Measurements from ENCODE around the gene BACH2.
"Not testable (repeated sequence)": the region's sequence is repeated elsewhere in the genome, so short reads cannot be mapped to it uniquely, and the experiment has no call there.

Gene BACH2

DNA sequence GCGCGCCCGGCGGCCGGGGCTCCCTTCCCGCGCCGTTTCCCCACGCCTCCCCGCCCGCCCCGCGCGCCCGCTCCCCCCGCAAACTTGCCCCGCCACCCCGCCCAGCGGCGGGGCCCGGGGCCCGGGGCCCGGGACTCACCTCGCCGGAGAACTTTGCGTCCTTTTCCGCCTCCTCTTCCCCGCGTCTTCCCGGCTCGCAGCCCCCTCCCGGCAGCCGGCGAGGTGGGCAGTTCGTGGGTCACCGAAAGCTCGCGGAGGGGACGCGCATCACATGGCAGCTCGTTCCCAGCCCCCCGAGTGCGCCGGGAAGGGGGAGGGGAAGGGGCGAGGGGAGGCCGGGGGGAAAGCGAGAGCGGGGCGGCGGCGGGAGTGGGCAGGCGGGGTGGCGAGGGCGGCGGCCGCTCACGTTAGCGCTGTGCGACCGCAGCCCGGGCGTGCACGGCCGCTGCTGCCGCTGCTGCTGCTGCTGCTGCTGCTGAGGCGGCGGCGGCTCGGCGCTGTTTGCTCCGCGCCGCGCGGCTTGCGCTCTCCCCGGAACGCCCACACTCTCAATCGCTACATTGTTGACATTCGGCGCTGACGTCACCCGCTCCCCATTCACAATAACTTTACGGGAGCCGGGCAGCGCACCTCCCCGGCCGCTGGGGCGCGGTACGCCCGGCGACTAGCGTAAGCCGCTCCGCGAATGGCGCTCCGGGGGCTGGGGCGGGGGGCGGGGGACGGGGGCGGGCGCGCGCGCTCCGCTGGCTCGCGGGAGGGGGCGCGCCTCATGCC, at the start of gene BACH2:
Gene BACH2, minus strand, starts transcription at position 503 of the 774 bp plus-strand sequence. CDS start 287,999 bp downstream, outside the sequence.
- peak; percentile 96 for DNase-seq (ENCODE audit: low read depth)

DNA sequence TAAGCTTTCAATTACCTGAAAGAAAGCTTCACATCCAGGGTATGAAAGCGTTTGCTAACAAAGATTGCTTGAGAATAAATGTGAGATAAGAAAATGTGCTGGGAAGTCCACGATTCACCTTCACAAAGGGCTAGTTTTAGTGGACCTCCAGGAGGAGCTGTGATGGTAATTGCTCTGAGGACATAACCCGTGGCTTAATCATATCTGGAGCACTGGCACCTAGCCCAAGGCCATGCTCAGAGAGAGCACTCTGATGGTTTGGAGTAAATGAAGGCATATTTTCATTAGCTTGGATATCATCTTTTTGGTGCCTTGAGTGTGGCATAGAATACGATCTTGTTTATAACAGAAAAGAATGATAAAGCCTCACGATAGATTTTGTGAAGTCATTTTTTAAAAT, 46.9 kb upstream of the BACH2 start:
- DNase-seq (ENCODE audit: low read depth), result no peak

DNA sequence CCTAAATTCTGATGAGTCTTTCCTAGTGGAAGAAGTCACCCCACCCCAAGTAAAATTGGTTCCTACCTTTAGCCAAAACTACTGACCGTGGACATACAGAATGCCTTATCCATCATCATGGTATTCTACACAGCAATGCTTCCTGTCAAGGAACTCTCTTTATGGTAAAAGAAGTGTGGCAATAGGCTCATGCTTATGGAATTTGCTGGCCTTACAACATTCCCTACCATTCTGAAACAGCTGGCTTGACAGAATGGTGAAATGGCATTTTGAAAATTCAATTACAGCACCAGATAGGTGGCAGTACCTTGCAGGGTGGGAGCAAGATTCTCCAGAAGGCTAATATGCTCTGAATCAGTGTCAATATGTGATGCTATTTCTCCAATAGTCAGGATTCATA, 41.8 kb upstream of the BACH2 start:
- DNase-seq (ENCODE audit: low read depth), result no peak

DNA sequence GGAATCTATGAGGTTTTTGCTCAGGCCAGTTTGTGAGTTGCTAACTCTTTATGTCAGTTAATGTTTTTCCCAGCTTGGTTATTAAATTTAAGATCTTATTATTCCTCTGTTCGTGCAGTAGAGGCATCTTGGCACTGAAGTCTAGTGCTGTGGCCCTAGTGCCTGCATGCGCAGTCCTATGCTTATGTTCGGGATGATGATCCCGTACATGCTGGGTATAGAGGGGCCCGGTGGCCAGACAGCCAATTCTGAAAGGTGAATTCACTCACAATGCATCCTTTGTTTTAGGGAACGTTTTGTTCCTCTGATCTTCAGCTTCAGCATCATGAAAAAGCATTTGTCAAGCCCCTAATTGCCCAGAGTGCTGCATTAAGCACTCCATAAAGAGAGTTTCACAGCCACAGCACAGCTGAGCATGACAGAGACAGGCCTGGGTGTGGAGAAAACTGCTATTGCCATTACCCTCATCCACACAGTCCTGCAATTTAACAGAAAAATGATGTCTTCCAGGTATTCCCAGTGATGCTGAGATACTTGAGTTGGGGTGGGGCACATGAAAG, 39.8 kb upstream of the BACH2 start:
- DNase-seq (ENCODE audit: low read depth), result no peak

DNA sequence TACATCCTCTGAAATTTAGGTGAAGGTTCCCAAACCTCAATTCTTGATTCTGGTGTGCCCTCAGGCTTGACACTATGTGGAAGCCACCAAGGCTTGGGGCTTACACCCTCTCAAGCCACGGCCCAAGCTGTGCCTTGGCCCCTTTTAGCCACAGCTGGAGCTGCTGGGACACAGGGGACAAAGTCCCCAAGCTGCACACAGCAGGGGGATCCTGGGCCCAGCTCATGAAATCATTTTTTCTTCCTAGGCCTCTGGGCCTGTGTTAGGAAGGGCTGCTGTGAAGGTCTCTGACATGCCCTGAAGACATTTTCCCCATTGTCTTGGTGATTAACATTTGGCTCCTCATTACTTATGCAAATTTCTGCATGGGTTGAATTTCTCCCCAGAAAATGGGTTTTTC, 37.3 kb upstream of the BACH2 start:
- no peak for DNase-seq (ENCODE audit: low read depth)

DNA sequence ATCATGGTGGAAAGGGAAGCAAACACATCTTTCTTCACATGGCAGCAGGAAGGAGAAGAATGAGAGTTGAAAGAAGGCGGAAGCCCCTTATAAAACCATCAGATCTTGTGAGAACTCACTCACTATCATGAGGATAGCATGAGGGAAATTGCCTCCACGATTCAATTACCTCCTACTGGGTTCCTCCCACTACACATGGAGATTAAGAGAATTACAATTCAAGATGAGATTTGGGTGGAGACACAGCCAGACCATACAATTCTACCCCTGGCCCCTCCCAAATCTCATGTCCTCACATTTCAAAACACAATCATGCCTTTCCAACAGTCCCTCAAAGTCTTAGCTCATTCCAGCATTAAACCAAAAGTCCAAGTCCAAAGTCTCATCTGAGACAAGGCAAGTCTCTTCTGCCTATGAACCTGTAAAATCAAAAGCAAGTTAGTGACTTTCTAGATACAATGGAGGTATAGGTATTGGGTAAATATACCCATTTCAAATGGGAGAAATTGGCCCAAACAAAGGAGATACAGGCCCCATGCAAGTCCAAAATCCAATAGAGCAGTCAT, 36.4 kb upstream of the BACH2 start:
- not testable (repeated sequence) for DNase-seq (ENCODE audit: low read depth)

DNA sequence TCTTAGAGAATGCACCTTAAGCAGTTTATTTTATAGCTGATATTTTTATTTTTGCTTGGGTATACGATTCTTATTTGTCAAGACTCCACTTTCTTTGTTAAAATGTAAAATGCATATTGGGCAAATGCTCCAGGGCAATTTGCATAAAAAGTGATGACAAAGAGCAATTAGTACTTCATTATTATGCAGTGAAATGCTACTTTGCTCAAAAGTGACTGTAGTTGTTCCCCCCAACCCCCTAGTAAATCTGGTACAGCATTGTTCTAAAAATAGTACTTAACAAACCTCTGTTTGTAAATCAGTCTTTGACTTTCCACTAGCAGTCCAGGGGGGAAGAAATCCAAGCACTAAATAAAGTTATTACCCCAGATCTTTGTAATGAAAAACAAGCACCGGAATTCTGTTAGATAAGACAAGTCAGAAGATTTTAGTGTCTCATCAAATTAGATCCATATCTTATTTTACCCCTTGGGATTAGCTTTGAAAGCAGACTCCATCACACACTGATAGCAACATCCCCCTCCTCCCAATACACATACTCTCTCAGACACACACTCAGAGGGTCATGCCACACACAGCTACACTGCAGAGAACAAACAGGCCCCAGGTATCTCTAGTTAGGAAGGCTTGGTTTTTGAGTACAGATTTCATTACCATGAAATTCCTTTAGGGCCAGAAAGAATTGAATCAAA, 32.9 kb upstream of the BACH2 start:
- DNase-seq (ENCODE audit: low read depth), result no peak

DNA sequence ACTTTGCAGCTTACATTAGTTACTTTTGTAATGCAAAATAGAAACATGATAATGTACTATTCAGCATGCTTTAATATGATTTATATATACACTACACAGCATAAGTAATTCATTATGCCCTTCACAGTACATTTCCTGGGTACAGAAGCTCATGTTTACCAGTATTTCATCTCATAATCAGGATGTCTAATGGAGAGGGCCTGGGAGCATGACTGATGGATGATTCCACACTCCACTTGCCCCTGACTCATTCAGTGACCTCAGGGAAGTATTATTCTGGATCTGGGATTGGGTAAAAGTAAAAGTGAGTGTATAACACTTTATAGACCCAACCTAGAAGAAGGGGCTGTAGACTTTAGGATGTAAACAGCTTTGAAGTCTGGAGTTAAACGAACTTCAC, 31.4 kb upstream of the BACH2 start:
- no peak for DNase-seq (ENCODE audit: low read depth)

DNA sequence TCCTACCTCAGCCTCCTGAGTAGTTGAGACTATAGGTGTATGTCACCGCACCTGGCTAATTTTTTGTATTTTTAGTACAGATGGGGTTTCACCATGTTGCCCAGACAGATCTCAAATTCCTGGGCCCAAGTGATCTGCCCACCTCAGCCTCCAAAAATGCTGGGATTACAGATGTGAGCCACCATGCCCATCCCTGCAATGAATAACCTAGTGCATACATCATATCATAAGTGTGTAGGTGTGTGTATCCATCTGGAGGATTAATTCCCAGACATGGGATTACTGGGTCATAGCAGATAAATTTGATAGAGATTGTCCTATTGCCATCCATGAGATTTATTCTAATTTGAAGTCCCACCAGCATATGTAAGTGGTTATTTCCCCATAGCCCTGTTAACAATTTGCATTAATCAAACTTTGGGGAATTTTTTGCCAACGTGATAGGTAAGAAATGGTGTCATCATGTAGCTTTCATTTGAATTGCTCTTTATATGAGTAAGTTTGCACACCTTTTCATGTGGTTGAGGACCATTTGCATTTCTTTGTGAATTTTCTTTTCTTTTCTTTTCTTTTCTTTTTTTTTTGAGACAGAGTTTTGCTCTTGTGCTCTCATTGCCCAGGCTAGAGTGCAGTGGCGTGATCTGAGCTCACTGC, 29.9 kb upstream of the BACH2 start:
- no peak for DNase-seq (ENCODE audit: low read depth)

DNA sequence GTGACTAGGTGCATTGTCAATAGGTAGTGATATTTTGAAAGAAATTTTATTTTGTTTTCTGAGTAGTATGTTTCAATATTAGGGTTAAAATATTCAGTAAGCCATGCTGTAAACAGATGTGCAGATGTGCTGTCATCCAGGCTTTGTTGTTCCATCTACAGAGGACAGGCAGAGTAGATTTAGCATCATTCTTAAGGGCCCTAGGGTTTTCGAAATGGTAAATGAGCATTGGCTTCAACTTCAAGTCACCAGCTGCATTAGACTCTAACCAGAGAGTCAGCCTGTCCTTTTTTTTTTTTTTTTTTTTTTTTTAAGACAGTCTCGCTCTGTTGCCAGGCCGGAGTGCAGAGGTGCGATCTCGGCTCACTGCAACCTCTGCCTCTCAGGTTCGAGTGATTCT, 27.1 kb upstream of the BACH2 start:
- DNase-seq (ENCODE audit: low read depth), result no peak

DNA sequence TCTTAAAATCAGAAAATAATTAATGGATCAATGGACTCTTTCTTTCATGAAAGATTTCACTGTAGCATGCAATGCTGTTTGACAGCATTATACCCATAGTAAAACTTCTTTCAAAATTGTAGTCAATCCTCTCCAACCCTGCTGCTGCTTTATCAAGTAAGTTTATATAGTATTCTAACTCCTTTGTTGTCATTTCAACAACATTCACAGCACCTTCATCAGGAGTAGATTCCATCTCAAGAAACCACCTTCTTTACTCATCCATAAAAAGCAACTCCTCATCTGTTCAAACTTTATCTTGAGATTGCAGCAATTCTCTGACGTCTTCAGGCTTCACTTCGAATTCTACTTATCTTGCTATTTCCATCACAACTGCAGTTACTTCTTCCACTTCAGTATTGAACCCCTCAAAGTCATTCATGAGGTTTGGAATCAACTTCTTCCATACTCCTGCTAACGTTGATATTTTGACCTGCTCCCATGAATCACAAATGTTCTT, 26.4 kb upstream of the BACH2 start:
- DNase-seq (ENCODE audit: low read depth), result no peak

DNA sequence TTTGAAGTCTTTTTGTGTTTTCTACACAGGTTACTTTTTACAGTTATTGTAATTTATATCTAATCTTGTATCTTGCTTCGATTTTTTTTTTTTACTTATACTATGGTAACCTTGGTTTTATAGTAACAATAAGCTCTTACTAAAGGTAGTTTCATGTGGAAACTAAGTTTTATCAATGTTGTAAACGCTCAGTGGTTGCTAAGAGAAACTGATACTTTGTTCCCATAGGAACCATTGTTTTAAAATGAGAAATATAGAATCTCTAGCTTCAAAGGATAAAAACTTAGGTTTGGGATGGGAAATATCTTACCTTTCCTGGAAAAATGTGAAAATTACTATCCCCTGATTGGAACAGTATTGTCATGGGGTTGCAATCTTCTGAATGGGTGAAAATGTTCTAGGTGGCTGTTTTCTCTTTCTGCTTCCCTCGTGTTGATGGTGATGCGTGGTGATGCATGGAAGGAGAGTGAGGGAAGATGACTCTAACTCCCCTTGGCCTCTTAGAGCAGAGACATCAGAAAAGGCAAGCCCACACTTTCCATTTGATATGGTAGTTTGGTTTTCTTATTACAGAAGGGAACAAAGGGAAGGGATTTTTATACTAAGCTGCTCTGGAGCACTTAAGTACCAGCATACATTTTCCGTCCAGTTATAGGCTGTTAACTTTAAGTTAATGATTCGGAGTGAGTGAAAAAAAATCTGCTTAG, 23.5 kb upstream of the BACH2 start:
- DNase-seq (ENCODE audit: low read depth), result no peak

DNA sequence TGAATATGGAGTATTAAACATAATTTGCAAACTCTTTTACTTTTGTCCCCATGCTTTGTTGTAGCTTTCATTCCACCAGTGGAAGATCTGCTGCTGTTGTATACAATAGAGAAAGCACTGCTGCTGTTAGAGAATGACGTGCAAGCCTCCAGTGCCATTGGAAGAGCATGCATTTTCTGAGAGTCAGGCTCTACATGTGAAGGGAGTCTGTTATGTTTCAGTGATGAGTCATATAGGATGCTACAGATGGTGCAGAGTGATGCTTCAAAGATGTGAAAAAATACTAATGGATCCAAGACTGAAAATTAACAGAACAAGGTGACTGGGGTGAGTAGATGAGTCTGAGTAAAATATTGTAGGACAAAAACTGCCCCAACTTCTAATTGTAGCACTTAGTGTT, 22.4 kb upstream of the BACH2 start:
- DNase-seq (ENCODE audit: low read depth), result no peak

DNA sequence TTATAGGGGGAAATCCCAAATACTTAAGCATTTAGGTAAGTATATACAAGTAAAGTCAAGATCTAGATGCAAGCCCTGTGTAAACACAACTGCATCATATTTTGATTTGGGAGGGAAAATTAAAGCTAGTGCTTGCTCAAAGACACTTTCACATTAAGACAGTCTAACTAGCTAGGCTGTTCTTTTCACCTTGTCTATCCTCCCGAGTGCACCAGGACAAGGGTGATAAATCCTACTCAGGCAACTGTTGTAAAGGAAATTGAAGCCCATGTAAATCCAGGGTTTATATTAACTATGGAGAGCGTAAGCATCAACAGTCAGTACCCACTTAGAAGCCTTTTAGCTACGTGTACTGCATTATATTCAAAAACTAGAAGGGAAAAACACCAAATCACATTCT, 19.3 kb upstream of the BACH2 start:
- no peak for DNase-seq (ENCODE audit: low read depth)

DNA sequence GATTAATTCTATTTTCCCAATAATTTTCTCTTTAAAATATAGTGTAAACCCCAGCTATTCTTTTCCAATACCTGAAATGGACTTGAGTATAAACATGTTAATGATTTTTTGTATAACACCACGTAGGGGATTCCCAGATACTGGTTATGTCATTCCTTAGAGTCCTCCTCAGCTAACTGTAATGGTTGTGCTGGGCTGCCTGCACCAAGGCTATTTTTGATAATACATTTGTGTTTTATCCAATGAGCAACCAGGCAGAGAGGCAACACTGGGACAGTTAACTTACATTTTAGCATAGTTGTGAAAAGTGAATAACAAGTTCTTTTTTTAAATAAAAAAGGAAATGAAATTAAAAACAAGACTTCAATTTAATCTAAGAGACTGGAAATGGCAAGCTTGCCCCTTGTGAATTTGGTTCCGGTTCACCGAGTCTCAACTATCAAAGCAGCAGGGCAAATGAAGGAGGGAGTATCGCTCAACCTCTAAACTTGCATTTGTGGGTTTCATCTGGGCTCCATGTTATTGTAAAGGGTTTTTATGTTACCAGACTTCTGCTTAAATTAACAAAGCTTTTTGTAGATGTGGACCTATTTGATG, 18.8 kb upstream of the BACH2 start:
- no peak for DNase-seq (ENCODE audit: low read depth)

DNA sequence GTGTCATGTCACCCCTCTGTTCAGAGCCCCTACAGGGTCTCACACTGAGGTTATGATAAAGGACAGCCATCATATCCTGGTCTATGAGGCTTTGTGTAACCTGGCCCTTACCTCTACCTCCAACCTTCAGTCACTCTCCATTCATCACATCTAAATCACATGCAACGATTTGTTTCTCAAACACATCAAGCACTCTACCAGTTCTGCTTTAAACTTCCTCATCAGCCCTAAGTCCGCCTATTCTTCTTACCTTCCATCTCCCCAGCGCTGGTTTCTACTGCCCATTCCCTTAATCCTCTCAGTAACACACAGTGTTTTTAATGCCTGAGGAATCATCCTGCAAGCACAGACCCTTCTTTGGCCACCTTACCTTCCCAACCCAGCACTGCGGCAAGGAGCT, 17.9 kb upstream of the BACH2 start:
- no peak for DNase-seq (ENCODE audit: low read depth)

DNA sequence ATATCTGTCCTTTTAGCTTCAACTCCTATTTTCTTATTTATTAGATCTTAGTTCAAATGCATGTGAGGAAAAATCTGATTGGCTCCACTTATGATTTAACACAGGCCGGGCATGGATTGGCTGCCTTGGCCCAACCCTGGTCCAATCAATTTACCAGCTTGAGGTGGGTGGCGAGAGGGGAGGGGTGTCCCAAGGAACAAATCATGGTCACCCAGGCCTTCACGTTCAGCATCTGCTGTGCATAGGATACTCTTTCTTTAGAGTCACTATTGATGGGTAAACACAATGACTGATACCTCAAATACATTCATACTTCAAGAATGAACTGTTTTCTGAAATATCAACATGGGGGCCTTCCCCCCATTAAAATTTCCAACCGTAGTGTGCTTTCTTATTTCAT, 14.9 kb upstream of the BACH2 start:
- no peak for DNase-seq (ENCODE audit: low read depth)

DNA sequence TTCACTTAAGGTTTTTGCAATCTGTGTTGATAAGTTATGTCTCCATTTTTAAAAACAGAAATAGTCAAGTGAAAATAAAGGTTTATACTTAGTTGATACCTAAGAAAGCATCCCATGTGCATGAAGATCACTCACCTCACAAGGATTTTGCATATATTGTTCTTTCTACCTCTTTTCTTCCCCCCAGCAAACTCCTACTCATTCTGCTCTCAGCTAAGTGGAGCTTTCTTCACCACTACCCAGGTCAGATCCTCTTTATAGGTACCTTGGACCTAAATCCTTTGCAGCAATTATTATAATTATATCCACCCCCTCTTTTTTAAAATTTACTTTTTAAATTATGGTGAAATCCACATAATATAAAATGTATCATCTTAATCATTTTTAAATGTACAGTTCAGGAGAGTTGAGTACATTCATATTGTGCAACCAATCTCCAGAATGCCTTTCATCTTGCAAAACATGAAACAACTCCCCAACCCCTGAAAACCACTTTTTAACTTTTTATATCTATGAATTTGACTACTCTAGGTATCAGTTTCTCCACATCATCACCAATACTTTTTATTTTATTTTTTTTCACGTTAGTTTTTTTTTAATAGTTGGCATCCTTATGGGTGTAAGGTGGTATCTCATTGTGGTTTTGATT, 9.3 kb upstream of the BACH2 start:
- no peak for DNase-seq (ENCODE audit: low read depth)

DNA sequence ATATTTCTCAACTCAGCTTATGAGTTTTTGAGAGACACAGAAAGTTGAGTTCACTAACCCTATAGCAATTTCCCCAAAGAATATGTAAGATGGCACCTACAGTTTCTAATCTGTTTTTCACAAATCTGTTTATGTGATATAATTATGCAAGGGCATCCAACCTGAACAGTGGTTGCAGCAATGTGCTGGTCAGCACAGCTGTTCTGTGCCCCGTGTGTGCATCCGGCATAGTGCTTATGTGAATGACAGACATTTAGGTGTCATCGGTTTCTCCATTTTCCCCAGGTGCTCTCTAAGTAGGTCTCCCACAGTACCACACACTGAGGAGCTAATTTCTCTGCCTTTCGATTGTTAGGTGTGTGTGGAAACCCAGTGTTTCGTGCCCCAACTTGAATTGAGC, 7.7 kb upstream of the BACH2 start:
- DNase-seq (ENCODE audit: low read depth), result no peak

DNA sequence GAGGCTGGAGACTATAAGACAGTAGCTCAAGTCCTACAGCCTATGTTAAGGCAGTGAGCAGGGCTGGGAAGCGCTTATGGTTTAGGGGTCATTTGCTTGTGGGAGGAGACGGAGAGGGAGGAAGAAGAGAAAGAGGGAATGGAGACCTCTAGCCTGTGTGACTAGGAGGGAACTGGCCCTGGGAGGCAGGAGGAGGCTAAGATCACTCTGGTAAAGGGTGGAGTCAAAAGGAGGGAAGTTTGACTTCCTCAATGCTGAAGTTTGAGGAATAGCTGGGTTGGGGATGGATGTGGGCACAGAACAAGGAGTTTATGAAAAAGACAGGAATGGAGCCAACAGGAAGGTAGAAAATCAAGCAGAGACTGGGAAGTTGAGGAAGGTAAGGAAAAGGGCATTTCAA, 6.4 kb upstream of the BACH2 start:
- no peak for DNase-seq (ENCODE audit: low read depth)

DNA sequence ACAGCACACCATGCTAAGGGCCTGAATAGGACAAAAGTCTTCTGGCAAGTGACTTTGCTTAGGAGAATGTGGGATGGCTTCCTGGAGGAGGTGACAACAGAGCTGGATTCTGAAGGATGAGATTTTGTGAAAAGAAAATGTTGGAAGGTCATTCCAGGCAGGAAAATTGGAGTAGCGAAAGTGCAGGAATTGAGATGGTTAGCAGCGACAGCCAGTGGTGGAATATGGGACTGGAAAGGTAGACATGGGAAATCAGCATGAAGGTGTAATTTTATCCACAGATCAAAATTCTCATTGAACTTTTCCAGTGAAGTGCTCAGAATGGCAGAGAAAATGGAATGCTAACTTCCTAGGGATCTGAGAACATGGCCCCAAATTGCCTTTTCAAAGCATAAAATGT, 5.7 kb upstream of the BACH2 start:
- DNase-seq (ENCODE audit: low read depth), result no peak

All from stimulated activated CD4-positive, alpha-beta T cell treated with anti-CD3 and anti-CD28 coated beads, Interleukin-2, amount 100 ng/mL, for 4 hours (primary cell).